DND-41 (cell line): Measurements from ENCODE around the gene CFAP53.
A peak's percentile ranks its signal among the peaks of the same experiment; 100 is the strongest.

ENCODE experiments used
- ATAC-seq: fragments of 200-7000 bp; cut with Tn5 transposase; 3 replicates; pipeline ENCODE4 v1.9.1; 2021; ENCODE audit warnings: low read depth; ENCODE audit not compliant: insufficient read depth
- DNase-seq: peaks from one replicate; pipeline ENCODE4 v3.0.0-alpha.2; 2020
- H2AFZ ChIP-seq: 2 replicates; pipeline ENCODE4 v1.6.0; 2012; ENCODE audit warnings: low read depth, low read length
- H3K27ac ChIP-seq: 2 replicates; pipeline ENCODE4 v1.5.1; 2012; ENCODE audit warnings: low read length, inconsistent platforms
- H3K27me3 ChIP-seq: fragments of 200-600 bp; sonication (generic); 2 replicates; pipeline ENCODE4 v1.6.0; 2012; ENCODE audit warnings: low read length, mild to moderate bottlenecking, inconsistent platforms; ENCODE audit not compliant: insufficient read depth, poor library complexity
- H3K36me3 ChIP-seq: 2 replicates; pipeline ENCODE4 v1.5.1; 2012; ENCODE audit warnings: low read length, inconsistent platforms; ENCODE audit not compliant: insufficient read depth
- H3K4me1 ChIP-seq: 2 replicates; pipeline ENCODE4 v1.5.1; 2012; ENCODE audit warnings: mild to moderate bottlenecking, low read length; ENCODE audit not compliant: insufficient read depth
- H3K4me2 ChIP-seq: 2 replicates; pipeline ENCODE4 v1.6.0; 2012; ENCODE audit warnings: mild to moderate bottlenecking, moderate library complexity, low read length, inconsistent platforms; ENCODE audit not compliant: insufficient read depth
- H3K4me3 ChIP-seq, 2 experiments: fragments of 200-600 bp in 1 of 2; shearing (Covaris generic) in 1 of 2; 2 replicates each; pipeline ENCODE4 v1.5.1; 2012 to 2016; ENCODE audit warnings: inconsistent platforms in 2 of 2, low read length in 2 of 2, mild to moderate bottlenecking in 2 of 2, low read depth in 1 of 2, moderate library complexity in 1 of 2
- H3K79me2 ChIP-seq: 2 replicates; pipeline ENCODE4 v1.6.0; 2012; ENCODE audit warnings: low read length, inconsistent platforms; ENCODE audit not compliant: insufficient read depth
- H3K9ac ChIP-seq: 2 replicates; pipeline ENCODE4 v1.6.0; 2012; ENCODE audit warnings: low read depth, mild to moderate bottlenecking, inconsistent platforms, low read length, moderate library complexity
- H3K9me3 ChIP-seq: 2 replicates; pipeline ENCODE4 v1.5.1; 2012; ENCODE audit warnings: low read length, moderate library complexity, mild to moderate bottlenecking, inconsistent platforms; ENCODE audit not compliant: insufficient read depth, severe bottlenecking
- H4K20me1 ChIP-seq: 2 replicates; pipeline ENCODE4 v1.6.0; 2012; ENCODE audit warnings: low read length; ENCODE audit not compliant: insufficient read depth
- CTCF ChIP-seq: IDR thresholded peaks from 2 replicates; pipeline ENCODE4 v1.5.1; 2012; ENCODE audit warnings: borderline replicate concordance, low read length, moderate library complexity, mild to moderate bottlenecking; ENCODE audit not compliant: poor library complexity, severe bottlenecking; ENCODE audit errors: extremely low read depth
- EZH2 ChIP-seq: IDR thresholded peaks from 3 replicates; pipeline ENCODE4 v1.6.1; 2012; ENCODE audit warnings: borderline replicate concordance, low read depth, mild to moderate bottlenecking, moderate library complexity, low read length, inconsistent platforms; ENCODE audit not compliant: severe bottlenecking

CFAP53 gene

GRCh38 chr18:50218432-50219197 lies 47.7 kb downstream of the CFAP53 start:
- peak; percentile 8 for DNase-seq
- no peak overlapping the region for H2AFZ ChIP-seq

DNA sequence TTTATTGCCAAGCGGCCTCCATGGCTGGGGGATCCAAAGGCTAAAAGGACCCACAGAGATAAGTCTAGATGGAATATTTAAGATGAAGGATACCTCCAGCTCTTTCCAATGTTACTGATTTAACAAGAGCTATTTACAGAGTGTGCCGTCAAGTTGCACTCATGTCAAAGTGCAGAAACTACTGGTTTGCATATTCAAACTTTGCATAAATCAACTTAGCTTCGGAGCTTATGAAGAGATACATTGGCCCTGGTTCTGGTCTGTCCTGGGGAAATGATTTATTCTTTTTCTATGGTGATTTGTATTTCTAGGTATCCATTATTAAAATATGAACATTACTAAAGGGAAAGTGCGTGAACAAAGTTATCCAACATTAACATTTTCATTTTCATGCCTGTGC lies 57.0 kb downstream of the CFAP53 start:
- Histone ChIP-seq H3K4me3 (no peak overlapping the region), H3K9me3 (no peaks in the 10 kb centered on the region)

More at GRCh38 chr18:50218432-50219197, 47.7 kb downstream of the CFAP53 start:
- Histone ChIP-seq H3K36me3 (no peaks in the 10 kb centered on the region), H3K27me3 (peaks cover 3% of the 10 kb centered on the region), H3K4me2 (no peak overlapping the region), H4K20me1 (no peaks in the 10 kb centered on the region), H3K79me2 (no peaks in the 10 kb centered on the region), H3K4me3 (no peak overlapping the region), H3K9ac (no peak overlapping the region), H3K4me1 (no peaks in the 10 kb centered on the region), H3K27ac (no peak overlapping the region), H3K9me3 (peaks cover 15% of the 10 kb centered on the region)
- peak; percentile 33 for TF ChIP-seq CTCF
- no peak for TF ChIP-seq EZH2
- ATAC-seq: no peak

GRCh38 chr18:50207722-50208121 lies 58.6 kb downstream of the CFAP53 start:
- H3K9me3 ChIP-seq: no peaks in the 10 kb centered on the region
- no peaks in the 10 kb centered on the region for H3K4me1 ChIP-seq
- H3K9ac ChIP-seq: no peak overlapping the region
- DNase-seq (no peak), ATAC-seq (no peak)
- H2AFZ ChIP-seq: no peak overlapping the region
- H3K27ac ChIP-seq: no peak overlapping the region
- H3K4me3 ChIP-seq: no peak overlapping the region
- H3K27me3 ChIP-seq: no peaks in the 10 kb centered on the region
- TF ChIP-seq EZH2 (no peak), CTCF (no peak)
- no peak overlapping the region for H3K4me2 ChIP-seq
- H4K20me1 ChIP-seq: no peaks in the 10 kb centered on the region
- H3K79me2 ChIP-seq: no peaks in the 10 kb centered on the region
- no peaks in the 10 kb centered on the region for H3K36me3 ChIP-seq

More for the DNA sequence above, 57.0 kb downstream of the CFAP53 start:
- Histone ChIP-seq H3K4me2 (no peak overlapping the region), H3K27me3 (no peaks in the 10 kb centered on the region), H3K36me3 (no peaks in the 10 kb centered on the region), H3K27ac (no peak overlapping the region), H3K79me2 (no peaks in the 10 kb centered on the region), H3K9ac (no peak overlapping the region), H4K20me1 (no peaks in the 10 kb centered on the region), H2AFZ (no peak overlapping the region), H3K4me1 (no peaks in the 10 kb centered on the region)
- TF ChIP-seq CTCF (no peak), EZH2 (no peak)
- no peak for DNase-seq
- ATAC-seq: no peak
